NT2/D1 (cell line): Measurements from ENCODE around the gene CPT1A.

Experiments used
- SUZ12 ChIP-seq: IDR thresholded peaks from 2 replicates; pipeline ENCODE4 v1.6.1; 2011; ENCODE audit not compliant: insufficient read length, insufficient read depth; ENCODE audit errors: extremely low read depth
- YY1 ChIP-seq: IDR thresholded peaks from 2 replicates; pipeline ENCODE4 v1.6.1; 2011; ENCODE audit not compliant: insufficient read length, insufficient read depth

- TF ChIP-seq YY1 (no peak), SUZ12 (no peak)
These were observed 49.2 kb downstream of the CPT1A start for GRCh38 chr11:68792400-68792966.
